ENCODE measurements around the gene SLA2.
"Not testable (repeated sequence)": the region's sequence is repeated elsewhere in the genome, so short reads cannot be mapped to it uniquely, and the experiment has no call there.

The SLA2 gene

GRCh38 chr20:36645998-36646397 lies at the start of gene SLA2:
Gene SLA2 (minus strand): TSS chr20:36646196. CDS start chr20:36641335, 4,861 bp downstream.
- DNase-seq = no peak

- not testable (repeated sequence) for DNase-seq
These were observed 49.5 kb upstream of the SLA2 start for GRCh38 chr20:36695467-36695866.

- no peak for DNase-seq
These were observed 42.6 kb upstream of the SLA2 start for GRCh38 chr20:36688630-36689029.

- no peak for DNase-seq
These were observed 41.9 kb upstream of the SLA2 start for GRCh38 chr20:36687850-36688249.

GRCh38 chr20:36686944-36687343 lies 40.9 kb upstream of the SLA2 start:
- no peak for DNase-seq

- no peak for DNase-seq
These were observed 40.5 kb upstream of the SLA2 start for GRCh38 chr20:36686504-36686903.

- DNase-seq = no peak
These were observed 38.8 kb upstream of the SLA2 start for GRCh38 chr20:36684747-36685146.

GRCh38 chr20:36682311-36682710 lies 36.3 kb upstream of the SLA2 start:
- no peak for DNase-seq

- DNase-seq = no peak
These were observed 31.4 kb upstream of the SLA2 start for GRCh38 chr20:36677422-36677771.

- no peak for DNase-seq
These were observed 30.9 kb upstream of the SLA2 start for GRCh38 chr20:36676701-36677421.

- DNase-seq = not testable (repeated sequence)
These were observed 29.5 kb upstream of the SLA2 start for GRCh38 chr20:36675545-36675944.

- DNase-seq = no peak
These were observed 27.0 kb upstream of the SLA2 start for GRCh38 chr20:36672991-36673390.

- no peak for DNase-seq
These were observed 24.8 kb upstream of the SLA2 start for GRCh38 chr20:36670665-36671357.

- DNase-seq = no peak
These were observed 20.3 kb upstream of the SLA2 start for GRCh38 chr20:36666181-36666740.

GRCh38 chr20:36663031-36663430 lies 17.0 kb upstream of the SLA2 start:
- no peak for DNase-seq

- no peak for DNase-seq
These were observed 12.3 kb upstream of the SLA2 start for GRCh38 chr20:36658300-36658699.

- no peak for DNase-seq
These were observed 10.7 kb upstream of the SLA2 start for GRCh38 chr20:36656733-36657132.

- no peak for DNase-seq
These were observed 9.0 kb upstream of the SLA2 start for GRCh38 chr20:36655004-36655403.

- DNase-seq = no peak
These were observed 8.5 kb upstream of the SLA2 start for GRCh38 chr20:36654506-36654905.

GRCh38 chr20:36653456-36653855 lies 7.5 kb upstream of the SLA2 start:
- no peak for DNase-seq

- no peak for DNase-seq
These were observed 1.5 kb upstream of the SLA2 start for GRCh38 chr20:36647196-36648121.

- no peak for DNase-seq
These were observed 682 bp upstream of the SLA2 start for GRCh38 chr20:36646678-36647077.

- no peak for DNase-seq
These were observed 643 bp downstream of the SLA2 start for GRCh38 chr20:36645353-36645752.

All from right forelimb (tissue), 1 donor.